HAP-1 (cell line): Measurements from ENCODE around the gene KIDINS220.

ENCODE experiments used
- DNase-seq, 2 experiments: peaks; one replicate each; pipeline ENCODE4 v3.0.0-alpha.2; 2016 to 2020; ENCODE audit warnings: low spot score in 2 of 2
- H3K27me3 ChIP-seq: fragments of 250-450 bp; sonication (Bioruptor Pico); 2 replicates; pipeline ENCODE4 v1.5.1; 2020; ENCODE audit warnings: low read depth, mild to moderate bottlenecking, moderate library complexity
- H3K36me3 ChIP-seq: fragments of 250-450 bp; sonication (Bioruptor Pico); replicated peaks from 2 replicates; pipeline ENCODE4 v1.5.1; 2020; ENCODE audit warnings: mild to moderate bottlenecking
- H3K4me1 ChIP-seq: fragments of 250-450 bp; sonication (Bioruptor Pico); 2 replicates; pipeline ENCODE4 v1.5.1; 2020; ENCODE audit warnings: mild to moderate bottlenecking
- H3K4me3 ChIP-seq: fragments of 250-450 bp; sonication (Bioruptor Pico); 2 replicates; pipeline ENCODE4 v1.5.1; 2020; ENCODE audit warnings: mild to moderate bottlenecking, moderate library complexity
- H3K9me3 ChIP-seq: fragments of 250-450 bp; sonication (Bioruptor Pico); 2 replicates; pipeline ENCODE4 v1.5.1; 2020; ENCODE audit warnings: mild to moderate bottlenecking, moderate library complexity
- in situ Hi-C: fragments of 300-500 bp; cut with MboI; formaldehyde crosslinking; loops from 3 replicates; pipeline ENCODE4 v1.14.3; 2020; ENCODE audit warnings: low sequenced_read_pairs, inconsistent platforms, mixed read lengths

Gene KIDINS220

DNA sequence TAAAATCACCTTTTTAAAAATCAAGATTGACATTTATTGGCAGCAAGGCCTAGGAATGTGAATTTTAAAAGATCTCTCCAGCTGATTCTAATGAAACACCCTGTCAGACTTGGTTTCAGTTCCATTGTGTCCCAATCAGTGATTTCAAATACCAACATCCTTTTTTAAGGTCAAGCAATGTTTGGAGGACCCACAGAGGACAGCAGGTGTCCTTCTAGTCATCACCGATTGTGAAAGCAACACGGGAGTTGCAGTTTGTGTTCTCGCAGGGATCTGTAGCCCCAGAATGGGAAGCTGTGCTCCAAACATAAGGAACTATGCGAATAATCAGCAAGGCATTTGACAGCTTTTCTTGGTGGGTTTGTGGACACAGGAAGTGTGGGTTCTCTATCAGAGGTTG is 4.5 kb upstream of the KIDINS220 start:
- Histone ChIP-seq H3K36me3 (no peaks in the 10 kb centered on the region), H3K9me3 (no peaks in the 10 kb centered on the region), H3K27me3 (no peaks in the 10 kb centered on the region), H3K4me3 (no peak overlapping the region), H3K4me1 (peaks cover 4% of the 10 kb centered on the region)
- in situ Hi-C loops, result no loop called here
- no peak for DNase-seq

DNA sequence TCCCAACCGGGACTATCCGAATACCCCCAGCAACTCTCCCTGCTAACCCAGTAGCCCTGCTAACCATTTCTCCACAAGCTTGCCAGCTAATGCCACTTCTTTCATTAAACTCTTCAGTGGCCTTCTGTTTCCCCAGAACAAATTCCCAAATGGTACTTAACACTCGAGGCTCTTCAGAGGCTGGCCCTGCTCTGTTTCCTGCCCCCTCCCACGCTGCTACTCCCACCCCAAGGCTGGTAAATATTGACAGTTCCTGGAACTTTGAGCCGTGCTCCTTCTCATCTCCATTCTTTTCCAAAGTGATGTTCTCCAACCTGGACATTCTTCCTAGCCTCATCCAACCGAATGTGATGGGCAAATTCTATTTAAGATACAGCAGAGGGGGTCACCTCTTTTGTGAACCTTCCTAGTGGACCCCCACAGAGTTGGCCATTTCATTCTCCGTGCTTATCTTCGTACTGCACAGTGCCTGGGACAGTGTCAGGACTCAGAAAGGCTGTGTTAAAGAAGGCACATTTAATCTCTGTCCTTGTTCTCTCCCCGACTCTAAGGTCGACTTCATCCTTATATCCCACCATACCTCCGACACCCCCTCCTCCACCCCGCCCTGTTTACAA is 3.2 kb upstream of the KIDINS220 start:
- peaks cover 11% of the 10 kb centered on the region for H3K4me1 ChIP-seq
- no peak overlapping the region for H3K4me3 ChIP-seq
- no peaks in the 10 kb centered on the region for H3K36me3 ChIP-seq
- no peaks in the 10 kb centered on the region for H3K9me3 ChIP-seq
- in situ Hi-C loops, result no loop called here
- DNase-seq, result no peak
- no peaks in the 10 kb centered on the region for H3K27me3 ChIP-seq

DNA sequence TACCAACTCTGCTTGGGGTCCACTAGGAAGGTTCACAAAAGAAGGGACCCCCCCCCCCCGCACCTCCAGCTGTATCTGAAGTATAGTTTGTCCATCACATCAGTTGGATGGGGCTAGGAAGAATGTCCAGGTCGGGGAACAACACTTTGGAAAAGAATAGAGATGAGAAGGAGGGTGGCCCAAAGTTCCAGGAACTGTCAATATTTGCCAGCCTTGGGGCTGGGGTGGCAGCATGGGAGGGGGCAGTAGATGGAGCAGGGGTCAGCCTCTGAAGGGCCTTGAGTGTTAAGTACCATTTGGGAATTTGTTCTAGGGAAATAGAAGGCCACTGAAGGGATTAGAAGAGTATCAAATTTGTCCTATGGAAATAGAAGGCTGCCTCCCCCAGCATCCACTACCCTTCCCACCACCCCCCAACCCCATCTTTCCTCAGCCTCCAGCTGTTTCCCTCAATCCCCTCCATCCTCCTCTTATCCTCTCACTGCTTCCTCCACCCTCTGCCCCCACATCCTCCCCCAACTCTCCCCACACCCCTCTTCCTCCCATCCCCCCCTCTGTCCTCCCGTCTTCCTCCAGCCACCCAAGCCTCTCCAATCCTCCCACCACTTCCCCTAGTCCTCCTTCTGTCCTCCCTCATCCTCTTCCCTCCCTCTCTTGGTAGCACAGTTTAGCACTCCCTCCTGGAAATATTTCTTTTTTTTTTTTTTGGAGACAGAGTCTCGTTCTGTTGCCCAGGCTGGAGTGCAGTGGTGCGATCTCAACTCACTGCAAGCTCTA is 2.0 kb upstream of the KIDINS220 start:
- no peaks in the 10 kb centered on the region for H3K36me3 ChIP-seq
- H3K4me3 ChIP-seq, result no peak overlapping the region
- DNase-seq, result no peak
- H3K9me3 ChIP-seq, result no peaks in the 10 kb centered on the region
- in situ Hi-C loops, result no loop called here
- no peaks in the 10 kb centered on the region for H3K27me3 ChIP-seq
- H3K4me1 ChIP-seq, result peaks cover 11% of the 10 kb centered on the region

DNA sequence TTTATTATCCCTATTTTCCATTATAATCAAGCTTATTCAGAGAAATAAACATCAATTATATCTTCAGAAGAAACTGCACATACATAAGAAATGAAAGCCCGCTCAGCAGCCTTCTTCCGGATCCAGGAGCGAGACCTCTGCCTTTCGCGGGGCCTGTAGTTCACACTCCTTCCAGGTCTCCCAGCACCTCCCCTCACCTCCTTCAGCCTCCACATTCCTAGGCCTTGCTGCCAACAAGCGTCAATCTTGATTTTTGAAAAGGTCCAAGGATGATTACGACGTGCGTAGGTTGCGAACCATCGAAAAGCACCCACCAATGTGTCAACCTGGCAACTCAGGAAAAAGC is 355 bp upstream of the KIDINS220 start:
- H3K4me3 ChIP-seq, result peak overlapping the region; percentile 81
- in situ Hi-C loops, result no loop called here
- H3K4me1 ChIP-seq, result peaks cover 11% of the 10 kb centered on the region
- H3K9me3 ChIP-seq, result no peaks in the 10 kb centered on the region
- H3K36me3 ChIP-seq, result no peaks in the 10 kb centered on the region
- no peaks in the 10 kb centered on the region for H3K27me3 ChIP-seq
- DNase-seq, result peak in 1 of 2 experiments; percentile 93

GRCh38 chr2:8835279-8835678 is 2.1 kb downstream of the KIDINS220 start:
- DNase-seq, result no peak
- Histone ChIP-seq H3K4me3 (no peak overlapping the region), H3K9me3 (no peaks in the 10 kb centered on the region), H3K27me3 (no peaks in the 10 kb centered on the region), H3K4me1 (peaks cover 11% of the 10 kb centered on the region), H3K36me3 (no peaks in the 10 kb centered on the region)
- in situ Hi-C loops, result no loop called here

DNA sequence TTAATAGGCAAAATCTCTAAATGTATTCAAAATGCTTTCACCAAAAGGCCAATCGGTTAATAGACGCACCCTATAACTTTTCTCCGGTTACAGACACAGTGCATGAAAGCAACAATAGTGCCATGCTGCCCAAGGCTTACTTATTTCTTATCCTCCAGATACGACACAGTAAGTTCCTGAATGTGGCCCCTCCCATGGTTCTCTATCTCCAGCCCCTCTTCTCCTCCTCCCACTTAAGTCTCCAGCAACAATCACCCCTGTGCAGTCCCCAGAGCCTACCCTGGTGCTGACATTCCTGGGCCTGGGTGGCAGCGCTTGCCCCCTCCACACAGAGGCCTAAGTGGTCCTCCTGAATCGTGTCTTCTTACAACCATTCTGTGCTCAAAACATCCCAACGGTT is 3.6 kb downstream of the KIDINS220 start:
- Histone ChIP-seq H3K4me3 (no peak overlapping the region), H3K4me1 (peaks cover 11% of the 10 kb centered on the region), H3K9me3 (no peaks in the 10 kb centered on the region), H3K36me3 (no peaks in the 10 kb centered on the region), H3K27me3 (no peaks in the 10 kb centered on the region)
- in situ Hi-C loops, result no loop called here
- DNase-seq, result no peak

GRCh38 chr2:8831516-8831915 is 5.9 kb downstream of the KIDINS220 start:
- no peaks in the 10 kb centered on the region for H3K36me3 ChIP-seq
- H3K9me3 ChIP-seq, result no peaks in the 10 kb centered on the region
- peaks cover 7% of the 10 kb centered on the region for H3K4me1 ChIP-seq
- no peak for DNase-seq
- no peak overlapping the region for H3K4me3 ChIP-seq
- in situ Hi-C loops, result no loop called here
- H3K27me3 ChIP-seq, result no peaks in the 10 kb centered on the region

- no peaks in the 10 kb centered on the region for H3K9me3 ChIP-seq
- no peaks in the 10 kb centered on the region for H3K4me1 ChIP-seq
- H3K27me3 ChIP-seq, result no peaks in the 10 kb centered on the region
- no peak for DNase-seq
- in situ Hi-C loops, result no loop called here
- H3K4me3 ChIP-seq, result no peak overlapping the region
- H3K36me3 ChIP-seq, result peaks cover 8% of the 10 kb centered on the region
Observed at GRCh38 chr2:8827729-8828128, 9.7 kb downstream of the KIDINS220 start.

- Histone ChIP-seq H3K9me3 (no peaks in the 10 kb centered on the region), H3K27me3 (no peaks in the 10 kb centered on the region), H3K4me3 (no peak overlapping the region), H3K36me3 (peaks cover 24% of the 10 kb centered on the region), H3K4me1 (no peaks in the 10 kb centered on the region)
- no peak for DNase-seq
- in situ Hi-C loops, result no loop called here
Observed at GRCh38 chr2:8822218-8822617, 15.2 kb downstream of the KIDINS220 start.

DNA sequence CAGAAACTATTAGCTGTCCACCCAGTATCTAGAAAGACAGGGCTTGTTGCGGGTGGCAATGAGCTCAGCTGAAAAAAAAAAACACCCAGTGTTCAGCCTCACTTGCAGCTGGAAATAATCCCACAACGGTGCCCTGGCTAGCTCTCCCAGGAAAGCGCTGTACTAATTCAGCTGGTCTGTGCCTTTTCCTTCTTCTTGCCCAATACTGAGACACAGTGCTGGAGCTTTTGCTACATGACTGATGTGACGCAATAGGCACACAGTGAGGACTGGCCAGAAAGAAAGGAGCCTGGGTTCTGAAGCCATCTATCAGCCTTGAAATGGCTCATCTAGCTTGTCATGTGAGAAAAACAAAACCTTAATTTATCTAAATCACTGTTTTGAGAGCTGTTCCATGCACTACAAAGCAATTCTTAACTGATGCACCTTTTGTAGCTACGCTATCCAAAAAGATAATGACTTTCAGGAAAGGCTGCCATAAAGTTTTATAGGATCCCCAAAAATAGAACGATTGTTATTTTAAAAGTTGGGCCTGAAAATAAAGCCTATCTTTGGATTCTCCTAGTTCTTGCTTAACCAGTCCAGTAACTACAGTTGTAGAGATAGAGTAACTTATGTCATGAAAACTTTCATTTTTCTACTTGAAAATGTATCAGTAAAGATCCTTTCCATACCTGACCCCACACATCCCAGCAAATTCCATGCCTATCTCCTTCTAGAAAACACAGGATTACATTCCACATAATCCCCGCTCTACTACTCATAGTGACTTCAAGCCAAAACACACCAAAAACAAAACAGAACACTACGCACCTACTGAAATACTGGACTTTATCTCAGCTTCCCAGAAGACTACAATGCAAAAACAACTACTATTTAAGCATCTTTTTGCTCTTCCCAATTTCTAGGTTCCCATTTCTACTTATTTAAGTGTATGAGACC is 15.9 kb downstream of the KIDINS220 start:
- no peak for DNase-seq
- no peak overlapping the region for H3K4me3 ChIP-seq
- no peaks in the 10 kb centered on the region for H3K4me1 ChIP-seq
- H3K36me3 ChIP-seq, result peaks cover 24% of the 10 kb centered on the region
- no peaks in the 10 kb centered on the region for H3K27me3 ChIP-seq
- in situ Hi-C loops, result no loop called here
- no peaks in the 10 kb centered on the region for H3K9me3 ChIP-seq

DNA sequence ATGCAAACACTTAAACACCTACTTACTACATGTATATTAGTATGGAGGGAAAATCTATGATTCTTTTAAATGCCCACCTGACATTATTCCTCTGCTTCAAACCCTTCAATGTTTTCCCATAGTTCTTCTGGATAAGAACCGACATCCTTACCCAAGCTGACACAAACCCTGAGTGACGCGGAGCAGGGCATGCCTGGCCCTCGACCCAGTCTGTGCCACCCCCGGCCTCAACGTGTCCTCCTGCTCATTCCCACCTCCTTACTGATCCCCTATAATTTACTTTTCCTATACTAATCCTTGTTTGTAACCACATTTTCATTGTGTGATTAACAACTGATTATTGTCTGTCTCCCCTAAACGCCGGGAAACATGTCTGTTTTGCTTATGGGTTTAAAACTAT is 17.5 kb downstream of the KIDINS220 start:
- no peaks in the 10 kb centered on the region for H3K4me1 ChIP-seq
- H3K27me3 ChIP-seq, result no peaks in the 10 kb centered on the region
- no peak for DNase-seq
- no peaks in the 10 kb centered on the region for H3K9me3 ChIP-seq
- in situ Hi-C loops, result no loop called here
- no peak overlapping the region for H3K4me3 ChIP-seq
- H3K36me3 ChIP-seq, result peaks cover 24% of the 10 kb centered on the region

GRCh38 chr2:8819194-8819593 is 18.2 kb downstream of the KIDINS220 start:
- in situ Hi-C loops, result no loop called here
- peaks cover 24% of the 10 kb centered on the region for H3K36me3 ChIP-seq
- no peak for DNase-seq

GRCh38 chr2:8817221-8817620 is 20.2 kb downstream of the KIDINS220 start:
- no peak for DNase-seq
- in situ Hi-C loops, result no loop called here
- Histone ChIP-seq H3K36me3 (peaks cover 26% of the 10 kb centered on the region), H3K4me1 (no peaks in the 10 kb centered on the region), H3K4me3 (no peak overlapping the region), H3K27me3 (no peaks in the 10 kb centered on the region), H3K9me3 (no peaks in the 10 kb centered on the region)

More at GRCh38 chr2:8819194-8819593, 18.2 kb downstream of the KIDINS220 start:
- Histone ChIP-seq H3K27me3 (no peaks in the 10 kb centered on the region), H3K4me1 (no peaks in the 10 kb centered on the region), H3K9me3 (no peaks in the 10 kb centered on the region), H3K4me3 (no peak overlapping the region)
